ENCODE measurements around the gene MICALL1. TPM values are rescaled to one million over a fixed set of nuclear protein-coding genes. Genes with fewer than 3 reads are reported as not detected.

MICALL1 gene
- total and polyA plus RNA-seq, 2 of the 13 experiments (the other 11 are each of a cell fraction or from before 2014, with no cell fraction given), result 7.6 to 10.6 TPM

GRCh38 chr22:37976547-37976946 is 70.5 kb downstream of the MICALL1 start (continued):
- TF ChIP-seq FOXP4 (CRISPR knock-in tag; IDR thresholded peaks at IDR 0.05), result no peak
- TF ChIP-seq GTF3A (CRISPR knock-in tag; conservative IDR thresholded peaks at IDR 0.05), result no peak

GRCh38 chr22:37979782-37980181 is 73.7 kb downstream of the MICALL1 start:
- in situ Hi-C loops (cut with HindIII; ENCODE audit: extremely low pct_ligation_motif_present, low pct_unique_long_range_greater_than_20kb), result no loop called here
- no peak for FAIRE-seq

More at GRCh38 chr22:37979782-37980181, 73.7 kb downstream of the MICALL1 start:
- Histone ChIP-seq H3K9me3 (ENCODE audit: low read length) (no peaks in the 10 kb centered on the region), H3K27ac (ENCODE audit: extremely low read length, insufficient read depth, low read length) (no peak overlapping the region), H3K4me1 (ENCODE audit: insufficient read depth, low read length) (peaks cover 39% of the 10 kb centered on the region), H3K79me2 (ENCODE audit: insufficient read depth, low read length) (no peaks in the 10 kb centered on the region), H4K20me1 (ENCODE audit: insufficient read depth, low read length) (no peaks in the 10 kb centered on the region), H3K4me2 (ENCODE audit: low read depth, low read length) (no peak overlapping the region), H3K4me3 (replicated peaks in 1 of 3; ENCODE audit: insufficient read depth in 1 of 3, low read depth in 2 of 3, low read length in 3 of 3) (no peak overlapping the region), H2AFZ (ENCODE audit: low read length) (no peak overlapping the region), H3K36me3 (replicated peaks in 1 of 2; ENCODE audit: control insufficient read depth in 1 of 2, insufficient read depth in 2 of 2, low read length in 2 of 2) (no peaks in the 10 kb centered on the region), H3K27me3 (ENCODE audit: control insufficient read depth in 1 of 2, insufficient read depth in 2 of 2, low read length in 2 of 2) (no peaks in the 10 kb centered on the region), H3K9ac (ENCODE audit: insufficient read depth, low read depth, low read length) (no peak overlapping the region)
- ChIA-PET CTCF (ENCODE audit: low intra/inter-chr PET ratio, low total read pairs) (no interaction called here), POLR2A (no interaction called here)
- 81% methylated on average over 6 of the region's 8 CpGs for WGBS (ENCODE audit: low lambda C conversion rate)
- no TSS peak for BruUV-seq (replicated peaks)
- ATAC-seq, result no peak
- no peak for DNase-seq (ENCODE audit: low spot score)
- intact Hi-C loops (cut with micrococcal nuclease; ENCODE audit: unreplicated experiment), result no loop called here
- TF ChIP-seq ZNF441 (CRISPR knock-in tag; IDR thresholded peaks at IDR 0.05; ENCODE audit: borderline replicate concordance) (no peak), DMAP1 (CRISPR knock-in tag; IDR thresholded peaks at IDR 0.05) (no peak), ZNF276 (CRISPR knock-in tag; IDR thresholded peaks at IDR 0.05; ENCODE audit: low read depth) (no peak), ZNF33B (CRISPR knock-in tag; IDR thresholded peaks at IDR 0.05) (no peak), HIVEP1 (CRISPR knock-in tag; IDR thresholded peaks at IDR 0.05) (no peak), MAX (IDR thresholded peaks at IDR 0.05) (no peak), ZBTB25 (CRISPR knock-in tag; IDR thresholded peaks at IDR 0.05) (no peak), ZNF414 (CRISPR knock-in tag; IDR thresholded peaks at IDR 0.05) (no peak), NFIB (CRISPR knock-in tag; IDR thresholded peaks at IDR 0.05; ENCODE audit: borderline replicate concordance) (no peak), SNAPC5 (CRISPR knock-in tag; IDR thresholded peaks at IDR 0.05; ENCODE audit: borderline replicate concordance) (no peak), GATAD1 (CRISPR knock-in tag; IDR thresholded peaks at IDR 0.05) (no peak), FLYWCH1 (CRISPR knock-in tag; IDR thresholded peaks at IDR 0.05) (no peak)
